Uterus (tissue), 2 donors: ENCODE measurements around the gene ACBD6.

ENCODE experiments used
- POLR2A ChIP-seq, 2 donors: fragments of 450-650 bp; IDR thresholded peaks; one replicate each; pipeline ENCODE4 v1.6.1; 2016; ENCODE audit warnings: antibody characterized with exemption in 2 of 2, mild to moderate bottlenecking in 1 of 2, moderate library complexity in 1 of 2
- TF ChIP-seq, protein P1 (sequence below), 4 experiments: fragments of 200-600 bp in 2 of 4; fragments of 450-650 bp in 2 of 4; sonication (generic) in 2 of 4; IDR thresholded peaks; one replicate each; pipeline ENCODE4 v1.5.1; 2016 to 2019; ENCODE audit warnings: antibody characterized with exemption in 4 of 4, mild to moderate bottlenecking in 2 of 4, moderate library complexity in 1 of 4

DNA sequence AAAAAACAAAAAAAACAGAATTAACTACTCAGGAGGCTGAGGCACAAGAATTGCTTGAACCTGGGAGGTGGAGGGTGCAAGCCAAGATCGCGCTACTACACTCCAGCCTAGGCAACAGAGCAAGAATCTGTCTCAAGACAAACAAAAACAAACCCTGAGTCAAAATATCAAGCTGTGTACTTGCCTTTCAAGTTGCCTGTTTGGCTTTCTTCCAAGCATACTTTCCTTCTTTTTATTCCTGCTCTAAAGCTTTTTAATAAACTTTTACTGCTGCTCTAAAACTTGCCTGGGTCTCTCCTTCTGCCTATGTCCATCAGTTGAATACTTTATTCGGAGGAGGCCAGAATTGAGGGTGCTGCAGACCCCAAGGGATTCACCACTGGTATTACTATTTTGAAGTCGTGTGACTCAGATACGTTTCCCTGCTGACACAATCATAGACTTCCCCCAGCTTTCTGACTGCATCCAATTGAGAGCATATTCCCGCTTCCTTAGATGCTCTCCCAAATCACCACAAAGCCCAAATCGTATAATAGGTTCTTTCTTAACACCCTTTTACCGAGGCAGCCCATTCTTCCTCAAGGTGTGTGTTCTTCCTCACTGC lies 3.5 kb upstream of the ACBD6 start:
- TF ChIP-seq, protein P1, sequence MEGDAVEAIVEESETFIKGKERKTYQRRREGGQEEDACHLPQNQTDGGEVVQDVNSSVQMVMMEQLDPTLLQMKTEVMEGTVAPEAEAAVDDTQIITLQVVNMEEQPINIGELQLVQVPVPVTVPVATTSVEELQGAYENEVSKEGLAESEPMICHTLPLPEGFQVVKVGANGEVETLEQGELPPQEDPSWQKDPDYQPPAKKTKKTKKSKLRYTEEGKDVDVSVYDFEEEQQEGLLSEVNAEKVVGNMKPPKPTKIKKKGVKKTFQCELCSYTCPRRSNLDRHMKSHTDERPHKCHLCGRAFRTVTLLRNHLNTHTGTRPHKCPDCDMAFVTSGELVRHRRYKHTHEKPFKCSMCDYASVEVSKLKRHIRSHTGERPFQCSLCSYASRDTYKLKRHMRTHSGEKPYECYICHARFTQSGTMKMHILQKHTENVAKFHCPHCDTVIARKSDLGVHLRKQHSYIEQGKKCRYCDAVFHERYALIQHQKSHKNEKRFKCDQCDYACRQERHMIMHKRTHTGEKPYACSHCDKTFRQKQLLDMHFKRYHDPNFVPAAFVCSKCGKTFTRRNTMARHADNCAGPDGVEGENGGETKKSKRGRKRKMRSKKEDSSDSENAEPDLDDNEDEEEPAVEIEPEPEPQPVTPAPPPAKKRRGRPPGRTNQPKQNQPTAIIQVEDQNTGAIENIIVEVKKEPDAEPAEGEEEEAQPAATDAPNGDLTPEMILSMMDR (IDR thresholded peaks at IDR 0.05), result no peak
- TF ChIP-seq POLR2A (IDR thresholded peaks at IDR 0.05), result no peak
